ENCODE data around the gene SLC43A2.
"Not testable (repeated sequence)": the region's sequence is repeated elsewhere in the genome, so short reads cannot be mapped to it uniquely, and the experiment has no call there.

Gene SLC43A2

DNA sequence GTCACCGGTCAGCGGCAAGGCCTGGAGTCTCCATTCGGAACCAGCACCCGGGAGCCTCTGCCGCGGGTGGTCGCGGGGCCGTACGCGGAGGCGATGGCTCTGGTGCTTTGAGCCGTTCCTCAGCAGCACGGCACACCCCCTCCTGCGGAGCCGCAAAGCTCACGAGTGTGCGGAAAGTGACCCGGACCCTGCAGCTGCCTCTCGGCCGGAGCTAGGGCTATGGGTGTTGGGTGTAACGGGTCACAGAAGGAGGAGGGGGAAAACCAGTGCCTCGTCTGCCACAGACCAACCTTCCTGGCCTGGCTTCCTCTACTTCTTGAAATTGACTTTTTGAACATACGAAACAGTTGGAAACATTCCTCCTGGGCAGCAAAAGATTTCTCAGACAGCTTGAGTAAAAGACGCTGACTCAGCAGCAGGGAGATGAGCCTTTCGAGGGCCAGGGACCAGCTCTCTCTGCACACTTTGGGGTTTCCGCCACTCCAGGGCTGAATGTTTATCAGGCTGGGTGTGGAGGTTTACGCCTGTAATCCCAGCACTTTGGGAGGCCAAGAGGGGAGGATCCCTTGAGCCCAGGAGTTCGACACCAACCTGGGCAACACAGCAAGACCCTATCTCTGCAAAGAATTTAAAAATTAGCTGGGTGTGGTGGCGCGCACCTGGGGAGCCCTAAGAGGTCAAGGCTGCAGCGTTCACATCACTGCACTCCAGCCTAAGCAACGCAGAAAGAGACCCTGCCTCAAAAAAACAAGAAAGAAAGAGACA lies 39.6 kb downstream of the SLC43A2 start:
- no peak for FAIRE-seq

DNA sequence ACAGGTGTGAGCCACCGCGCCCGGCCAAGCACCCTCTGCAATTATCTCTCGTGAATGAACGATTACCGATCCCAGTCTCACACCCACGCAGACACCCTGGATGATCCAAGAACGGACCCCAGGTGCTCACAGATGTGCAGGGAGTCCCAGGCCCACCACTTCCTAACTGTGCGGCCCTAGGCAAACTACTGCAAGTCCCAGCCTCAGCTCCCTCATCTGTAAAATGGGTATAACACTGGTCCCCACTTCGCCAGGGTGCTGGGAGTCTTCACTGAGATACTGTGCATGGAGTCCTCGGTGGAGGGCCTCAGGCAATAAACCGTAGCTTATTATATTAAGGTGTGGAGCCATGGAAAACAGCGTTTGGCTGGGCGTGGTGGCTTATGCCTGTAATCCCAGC lies 44.5 kb downstream of the SLC43A2 start:
- no peak for FAIRE-seq

DNA sequence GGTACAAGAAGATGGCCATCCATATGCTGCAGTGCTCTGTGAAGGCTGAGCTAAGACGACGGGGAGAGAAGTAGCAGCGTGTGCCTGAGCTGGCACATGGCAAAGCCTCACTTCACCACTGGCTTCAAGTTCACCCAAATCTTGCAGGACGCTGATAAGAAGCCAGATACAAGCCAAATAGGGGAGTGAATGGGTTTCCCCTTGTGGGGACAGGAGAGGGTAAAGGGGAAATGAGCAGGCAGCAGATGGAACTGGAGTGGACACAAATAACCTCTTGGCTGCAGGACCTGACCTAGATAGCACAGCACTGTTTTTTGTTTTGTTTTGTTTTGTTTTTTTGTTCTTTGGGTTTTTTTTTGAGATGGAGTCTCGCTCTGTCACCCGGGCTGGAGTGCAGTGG lies 45.1 kb downstream of the SLC43A2 start:
- no peak for FAIRE-seq

DNA sequence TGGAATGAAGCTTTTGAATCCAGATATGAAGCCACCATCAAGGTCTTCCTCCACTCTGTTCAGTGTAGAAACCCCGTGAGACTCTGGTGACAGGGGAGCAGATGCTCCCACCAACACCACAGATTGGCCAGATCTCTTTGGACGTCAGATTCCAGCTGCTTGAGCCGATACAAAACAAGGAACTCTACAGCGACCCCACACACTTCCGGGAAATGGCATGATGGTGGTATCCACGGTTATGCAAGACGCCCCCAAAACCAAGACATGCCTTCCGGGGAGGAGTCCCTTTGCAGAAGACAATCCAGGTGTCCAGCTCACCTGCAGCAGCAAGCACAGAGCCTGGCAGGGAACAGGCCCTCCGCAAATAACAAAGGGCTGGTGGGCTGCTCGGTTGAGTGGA lies 46.3 kb downstream of the SLC43A2 start:
- no peak for FAIRE-seq

DNA sequence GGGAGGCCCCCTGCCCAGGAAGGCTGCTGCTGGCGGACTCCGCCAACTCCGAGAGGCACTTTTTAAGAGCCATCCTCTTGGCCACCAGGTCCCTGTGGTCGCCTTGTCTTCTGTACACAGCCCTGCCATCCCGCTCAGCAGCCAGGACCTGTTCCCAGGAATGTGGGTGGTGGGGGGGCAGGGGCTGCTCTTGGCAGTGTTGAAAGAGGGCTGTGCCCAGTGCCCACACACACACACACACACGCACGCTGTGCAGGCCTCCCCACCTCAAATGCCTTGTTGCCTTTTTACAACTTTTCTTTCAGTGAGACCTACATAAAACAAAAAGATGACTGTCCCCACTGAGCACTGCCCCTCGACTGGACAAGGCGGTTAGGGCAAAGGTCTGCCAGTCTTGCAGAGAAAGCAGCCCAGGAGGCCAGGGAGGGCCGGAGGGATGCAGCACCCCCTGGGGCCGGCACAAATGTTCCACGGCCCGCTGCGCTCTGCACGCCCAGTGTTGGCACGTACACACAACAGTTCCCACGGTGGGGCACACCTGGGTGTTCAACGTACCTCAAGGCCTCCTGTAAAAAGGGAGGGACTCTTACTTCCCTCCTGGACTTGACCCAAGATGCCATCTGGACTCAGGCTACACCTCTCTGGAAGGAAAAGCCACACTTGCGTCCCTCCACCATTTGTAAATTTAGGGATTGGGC lies 47.5 kb downstream of the SLC43A2 start:
- FAIRE-seq, result no peak

DNA sequence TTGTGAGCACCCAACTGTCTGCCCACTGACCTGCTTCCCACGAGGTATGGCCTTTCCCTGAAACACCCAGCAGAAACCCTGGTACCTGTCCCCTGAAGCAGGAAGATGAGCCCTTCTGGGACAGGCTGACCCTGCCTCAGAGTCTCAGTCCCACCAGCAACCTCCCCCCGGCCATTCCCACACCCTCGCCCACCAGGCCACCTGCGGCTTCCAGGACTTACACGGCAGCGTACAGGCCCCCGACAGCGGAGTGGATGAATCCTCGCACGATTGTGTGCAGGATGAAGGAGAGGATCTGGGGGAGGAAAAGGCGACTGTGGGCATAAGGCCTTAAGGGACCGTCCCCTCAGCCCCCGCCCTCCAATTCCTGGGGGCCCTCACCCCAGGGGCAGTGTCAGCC lies 50.6 kb downstream of the SLC43A2 start:
- no peak for FAIRE-seq

DNA sequence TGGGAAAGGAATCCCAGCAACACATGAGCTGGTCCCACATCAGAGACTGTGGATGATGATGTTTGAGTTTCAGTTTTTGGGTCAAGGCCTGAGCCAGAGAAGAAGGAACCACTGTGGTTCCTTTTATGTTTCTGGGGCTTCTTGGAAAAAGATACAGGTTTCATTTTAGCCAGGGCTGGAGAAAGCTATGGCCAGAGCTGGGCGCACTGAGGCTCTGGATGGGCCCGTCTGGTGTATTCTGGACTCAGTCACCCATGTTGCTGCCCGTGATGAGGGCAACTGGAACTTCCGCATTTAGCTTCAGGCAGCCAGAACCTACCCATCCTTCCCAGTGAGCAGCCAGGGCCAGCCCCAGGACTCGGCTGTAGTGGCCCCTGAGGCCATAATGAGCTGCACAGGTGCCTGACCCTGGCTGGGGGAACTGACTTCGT lies 51.0 kb downstream of the SLC43A2 start:
- FAIRE-seq, result no peak

DNA sequence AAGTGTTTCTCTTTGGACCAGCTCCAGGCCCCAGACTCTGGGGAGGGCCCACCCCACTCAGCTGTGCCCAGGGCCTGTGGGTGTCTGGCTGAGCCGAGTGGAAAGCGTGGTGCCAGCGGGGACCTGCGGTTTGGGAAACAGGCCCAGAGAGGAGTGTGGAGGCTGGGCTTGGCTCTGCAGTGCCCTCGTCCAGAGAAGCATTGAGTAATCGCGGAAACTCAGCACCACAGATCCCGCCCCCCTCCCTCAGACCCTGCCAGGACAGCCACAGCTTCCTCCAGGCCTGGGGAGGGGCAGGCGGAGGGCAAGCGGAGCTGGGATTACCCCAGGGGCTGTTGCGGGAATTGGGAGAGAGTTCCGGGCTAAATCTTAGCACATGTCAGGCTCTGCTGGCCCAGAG lies 51.5 kb downstream of the SLC43A2 start:
- FAIRE-seq, result no peak

DNA sequence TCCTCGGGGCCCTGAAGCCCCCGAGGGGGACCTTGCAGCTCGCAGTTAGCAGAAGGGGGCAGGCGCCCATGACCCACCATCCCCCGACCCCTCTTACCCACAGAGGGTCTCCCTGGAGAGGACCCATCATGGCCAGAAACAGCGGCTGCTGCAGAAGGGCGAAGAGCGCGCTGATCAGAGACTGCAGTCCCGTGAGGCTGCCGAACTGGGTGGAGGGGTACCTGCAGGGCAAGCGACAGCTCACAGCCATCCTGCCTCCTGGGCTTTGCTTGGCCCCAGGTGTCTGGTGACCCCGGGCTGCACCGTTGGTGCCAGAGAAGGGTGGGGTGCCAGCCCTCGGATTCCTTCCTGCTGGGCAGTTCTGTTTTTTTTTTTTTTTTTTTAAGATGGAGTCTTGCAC lies 52.1 kb downstream of the SLC43A2 start:
- no peak for FAIRE-seq

DNA sequence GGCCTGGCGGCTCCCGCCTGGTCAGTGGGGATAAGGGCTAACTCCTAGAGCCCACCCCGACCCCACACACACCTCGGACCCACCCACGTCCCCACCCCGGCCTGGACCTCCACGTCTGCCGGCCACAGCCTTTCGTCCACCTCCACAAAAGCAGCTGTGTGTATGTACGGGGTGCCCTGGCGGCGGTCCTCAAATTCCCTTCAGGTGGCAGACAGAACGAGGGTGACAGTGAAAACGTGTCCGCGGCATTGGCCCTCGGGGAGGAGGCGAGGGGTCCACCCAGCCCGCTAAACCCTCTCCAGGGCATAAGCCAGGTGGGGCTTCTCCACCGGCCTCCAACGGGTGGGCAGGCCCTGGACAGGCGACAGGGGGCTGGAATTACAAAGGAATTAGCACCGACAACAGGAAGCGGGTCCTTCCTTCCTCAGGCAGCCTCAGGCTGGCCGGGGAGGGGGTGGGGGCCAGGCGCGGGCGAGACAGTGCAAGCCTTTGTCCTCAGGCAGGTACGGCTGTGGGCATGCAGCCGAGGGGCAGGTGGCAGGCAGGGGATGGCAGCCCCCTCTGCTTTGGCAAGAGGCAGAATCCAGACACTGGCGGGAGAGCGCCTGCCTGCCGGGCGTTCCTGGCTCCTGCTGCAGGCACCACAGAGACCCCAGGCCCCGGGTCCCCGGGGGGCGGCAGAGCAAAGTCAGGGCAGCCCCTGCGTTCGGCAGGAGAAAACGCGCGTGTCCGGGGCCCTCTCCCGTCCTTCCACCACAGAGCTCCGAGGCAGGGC lies 53.8 kb downstream of the SLC43A2 start:
- no peak for FAIRE-seq

DNA sequence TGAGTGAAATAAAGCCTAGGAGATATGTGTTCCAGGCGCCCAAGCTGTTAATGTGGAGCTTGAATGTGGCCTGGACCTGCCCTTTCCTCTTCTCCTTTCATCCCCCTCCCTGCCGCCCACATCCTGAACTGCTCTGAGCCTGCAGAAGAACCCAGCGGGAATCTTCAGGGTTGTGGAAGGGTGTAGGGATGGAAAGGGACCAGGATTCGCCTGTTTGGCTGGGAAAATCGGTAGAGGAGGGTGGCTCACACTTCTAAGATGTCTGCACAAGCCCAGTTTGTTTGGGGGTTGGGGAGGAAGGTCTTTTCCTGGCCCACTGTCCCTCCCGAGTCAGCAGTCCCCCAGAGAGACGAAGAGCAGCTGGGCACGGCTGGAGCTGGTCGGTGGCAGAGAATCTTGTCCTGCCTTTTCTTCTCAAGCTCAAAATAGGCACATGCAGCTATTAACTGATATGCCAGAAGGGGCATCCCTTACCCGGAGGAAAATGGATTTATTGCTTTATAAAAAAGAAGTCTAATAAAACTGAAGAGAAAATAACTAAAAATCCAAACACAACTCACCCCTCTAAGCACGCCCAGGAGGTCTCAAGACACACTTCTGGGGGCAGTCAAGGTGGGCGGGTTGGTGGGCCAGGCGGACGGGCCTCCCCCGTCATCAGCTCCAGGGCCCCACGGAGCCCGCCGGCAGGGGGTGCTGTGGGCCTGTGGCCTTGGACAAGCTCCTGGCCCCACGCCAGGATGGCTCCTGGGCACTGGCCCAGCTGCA lies 54.5 kb downstream of the SLC43A2 start:
- no peak for FAIRE-seq

DNA sequence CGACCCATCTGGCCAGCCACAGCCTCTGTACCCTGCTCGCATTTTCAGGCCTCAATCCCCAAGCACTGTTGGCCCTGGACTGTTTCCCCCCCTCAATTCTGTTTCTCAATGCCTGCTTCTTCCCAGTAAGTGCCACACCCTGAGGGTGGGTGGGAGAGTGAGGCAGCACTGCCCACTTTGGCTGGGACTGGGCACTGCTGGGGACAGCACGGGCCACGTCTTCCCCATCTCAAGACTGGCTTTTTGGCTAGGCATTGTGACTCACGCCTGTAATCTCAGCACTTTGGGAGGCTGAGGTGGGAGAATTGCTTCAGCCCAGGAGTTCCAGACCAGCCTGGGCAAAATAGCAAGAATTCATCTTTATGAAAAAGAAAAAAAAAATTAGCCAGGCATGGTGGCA lies 56.0 kb downstream of the SLC43A2 start:
- not testable (repeated sequence) for FAIRE-seq

DNA sequence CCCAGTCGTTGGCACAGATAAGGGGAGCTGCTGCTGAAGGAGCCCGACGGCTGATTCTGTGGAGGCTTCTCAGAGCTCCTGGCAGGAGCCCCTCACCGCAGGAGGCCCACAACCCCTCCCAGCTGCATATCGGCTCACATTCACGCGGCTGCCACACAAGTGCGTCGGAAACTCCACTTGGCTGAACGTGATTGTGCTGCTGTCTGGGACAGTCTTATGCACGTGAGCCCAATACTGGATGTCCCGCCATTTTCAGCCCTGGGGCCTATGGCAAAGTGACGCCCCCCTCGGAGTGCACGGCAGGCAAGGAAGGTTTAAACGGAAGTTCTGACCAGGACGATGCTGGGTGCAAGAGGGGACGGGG lies 57.3 kb downstream of the SLC43A2 start:
- FAIRE-seq, result no peak

DNA sequence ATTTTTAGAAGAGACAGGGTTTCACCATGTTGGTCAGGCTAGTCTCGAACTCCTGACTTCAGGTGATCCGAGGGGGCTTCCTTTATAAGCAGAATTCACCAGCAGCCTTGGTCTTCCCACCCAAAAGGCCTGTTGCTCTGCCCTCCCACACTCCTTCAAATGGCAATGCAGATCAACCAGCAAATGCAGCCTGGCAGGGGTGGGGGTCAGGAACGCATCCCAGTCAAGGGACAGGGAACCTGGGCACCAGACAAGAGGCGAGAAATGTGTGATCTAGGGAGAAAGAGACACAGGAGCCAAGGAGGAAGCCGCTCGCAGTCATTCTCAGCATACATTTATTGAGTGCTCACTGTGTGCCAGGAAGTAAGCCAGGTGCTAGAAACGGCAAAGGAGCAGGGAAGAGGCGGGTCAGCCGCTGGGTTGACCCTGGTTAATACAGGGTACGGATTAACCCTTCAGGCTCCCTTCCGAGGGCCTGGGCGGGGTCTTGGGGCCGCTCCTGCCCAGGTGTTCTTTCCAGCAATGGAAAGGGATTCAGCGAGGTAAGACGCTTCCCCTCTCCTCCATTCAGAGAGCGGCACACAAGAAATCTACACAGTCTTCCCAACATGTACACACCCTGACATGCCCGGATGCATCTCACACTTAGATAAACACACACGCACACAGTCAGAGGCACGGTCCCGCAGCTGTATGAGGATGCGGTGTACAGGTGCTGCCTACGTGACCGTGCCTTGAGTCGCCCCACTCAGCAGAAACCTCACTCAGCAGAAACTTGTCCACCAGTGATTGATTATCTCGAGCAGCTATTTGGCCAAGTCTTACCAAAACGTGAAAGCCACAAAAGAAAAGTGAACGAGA lies 59.5 kb downstream of the SLC43A2 start:
- FAIRE-seq, result no peak

DNA sequence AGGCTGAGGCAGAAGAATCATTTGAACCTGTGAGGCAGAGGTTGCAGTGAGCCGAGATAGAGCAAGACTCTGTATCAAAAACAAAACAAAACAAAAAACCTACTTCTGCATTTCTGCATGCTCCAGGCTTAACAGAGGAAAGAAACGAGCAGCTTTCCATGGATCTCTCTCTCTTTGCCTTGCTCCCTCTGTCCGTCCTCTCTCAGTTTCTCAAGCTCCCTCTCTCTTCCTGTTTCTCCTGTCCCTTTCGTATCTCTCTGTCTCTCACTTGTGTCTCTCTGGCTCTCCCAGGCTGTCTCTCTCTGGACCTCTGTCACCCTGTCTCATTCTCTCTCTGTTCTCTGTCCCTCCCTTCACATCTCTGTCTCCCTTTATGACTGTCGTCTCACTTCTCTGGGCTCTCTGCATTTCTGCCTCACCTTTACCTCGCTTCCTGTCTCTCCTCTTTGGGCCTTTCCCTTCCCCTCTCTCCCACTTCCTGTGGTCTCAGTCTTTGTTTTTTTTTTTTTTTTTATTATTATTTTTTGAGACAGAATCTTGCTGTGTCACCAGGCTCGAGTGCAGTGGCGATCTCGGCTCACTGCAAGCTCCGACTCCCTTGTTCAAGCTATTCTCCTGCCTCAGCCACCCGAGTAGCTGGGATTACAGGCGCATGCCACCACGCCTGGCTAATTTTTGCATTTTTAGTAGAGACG lies 62.0 kb downstream of the SLC43A2 start:
- FAIRE-seq, result no peak

DNA sequence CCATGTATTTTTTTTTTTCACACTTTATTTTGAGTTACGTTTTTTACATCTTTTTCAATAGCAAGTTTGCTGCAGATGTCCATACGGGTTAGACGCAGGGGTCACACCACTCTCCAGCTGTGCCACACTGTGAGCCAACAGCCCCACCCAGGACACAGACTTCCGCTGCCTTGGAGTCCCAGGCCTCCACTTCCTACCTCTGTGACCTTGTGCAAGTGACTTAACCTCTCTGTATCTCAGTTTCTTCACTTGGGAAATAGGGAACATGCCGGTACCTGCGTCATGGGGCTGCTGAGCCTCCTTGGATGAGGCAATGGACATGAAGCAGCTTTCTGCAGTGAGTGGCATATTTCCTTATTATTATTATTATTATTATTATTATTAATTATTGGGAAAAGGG lies 62.8 kb downstream of the SLC43A2 start:
- FAIRE-seq, result no peak

DNA sequence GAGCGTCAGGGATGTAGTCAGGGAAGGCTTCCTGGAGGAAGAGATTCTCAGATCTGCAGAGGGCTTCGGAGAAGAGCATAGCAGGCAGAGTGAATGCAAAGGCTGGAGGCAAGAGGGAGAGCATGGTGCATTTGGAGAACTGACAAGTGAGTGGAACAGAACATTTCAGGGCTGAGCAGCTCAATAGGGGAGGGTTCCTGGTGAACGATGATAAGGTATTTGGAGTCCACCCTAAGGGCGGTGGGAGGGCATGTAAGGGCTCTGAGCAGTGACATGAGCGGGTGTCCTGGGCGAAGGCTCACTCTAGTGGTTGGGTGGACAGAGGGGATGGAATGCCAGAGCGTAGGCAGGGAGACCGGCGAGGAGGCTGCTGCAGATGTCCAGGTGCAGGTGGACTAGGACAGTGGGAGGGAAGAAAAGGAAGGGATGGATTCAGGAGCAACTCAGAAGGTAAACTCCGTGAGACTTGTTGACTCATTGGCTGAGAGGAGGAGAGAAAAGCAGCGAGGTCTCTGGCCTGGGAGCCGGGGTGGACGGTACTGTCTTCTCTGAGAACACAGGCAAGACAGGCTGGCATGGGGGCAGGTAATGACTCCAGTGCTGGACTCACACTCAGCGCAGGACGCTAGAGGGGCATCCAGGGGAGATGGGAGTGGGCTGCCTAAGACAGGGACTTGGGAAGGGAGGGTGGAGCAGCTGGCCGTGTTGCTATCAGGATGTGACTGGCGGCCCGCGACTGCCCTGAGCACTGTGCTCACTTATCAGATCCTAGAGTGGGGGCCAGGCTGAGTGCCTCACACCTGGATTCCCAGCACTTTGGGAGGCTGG lies 64.6 kb downstream of the SLC43A2 start:
- FAIRE-seq, result no peak

DNA sequence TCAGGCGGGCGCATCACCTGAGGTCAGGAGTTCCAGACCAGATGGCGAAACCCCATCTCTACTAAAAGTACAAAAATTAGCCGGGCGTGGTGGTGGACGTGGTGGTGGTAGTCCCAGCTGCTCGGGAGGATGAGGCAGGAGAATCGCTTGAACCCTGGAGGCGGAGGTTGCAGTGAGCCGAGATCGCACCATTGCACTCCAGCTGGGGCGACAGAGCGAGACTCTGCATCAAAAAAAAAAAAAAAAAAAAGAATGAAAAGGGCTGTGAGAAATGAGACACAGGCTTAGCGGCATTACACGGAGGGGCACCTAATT lies 65.2 kb downstream of the SLC43A2 start:
- FAIRE-seq, result not testable (repeated sequence)

DNA sequence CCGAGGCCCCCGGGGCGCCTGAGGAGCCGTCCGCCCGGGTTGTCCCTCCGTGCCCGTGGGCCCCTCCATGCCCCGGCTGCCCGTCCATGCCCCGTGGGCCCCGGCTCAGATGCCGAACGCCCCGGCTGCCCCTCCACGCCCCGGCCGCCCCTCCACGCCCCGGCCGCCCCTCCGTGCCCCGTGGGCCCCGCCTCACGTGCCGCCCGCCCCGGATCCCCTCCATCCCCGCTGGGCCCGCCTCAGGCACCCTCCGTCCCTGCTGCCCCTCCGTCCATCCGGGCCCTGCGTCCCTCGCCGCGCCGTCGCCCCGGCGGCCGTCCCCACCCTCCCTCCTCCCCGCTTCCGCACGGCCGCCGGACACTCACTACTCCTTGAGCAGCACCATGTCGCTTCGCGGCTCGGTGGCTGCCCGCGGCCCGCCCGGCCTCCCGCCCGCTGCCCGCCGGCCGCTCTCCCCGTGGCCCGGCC lies 66.4 kb downstream of the SLC43A2 start:
- FAIRE-seq, result no peak

DNA sequence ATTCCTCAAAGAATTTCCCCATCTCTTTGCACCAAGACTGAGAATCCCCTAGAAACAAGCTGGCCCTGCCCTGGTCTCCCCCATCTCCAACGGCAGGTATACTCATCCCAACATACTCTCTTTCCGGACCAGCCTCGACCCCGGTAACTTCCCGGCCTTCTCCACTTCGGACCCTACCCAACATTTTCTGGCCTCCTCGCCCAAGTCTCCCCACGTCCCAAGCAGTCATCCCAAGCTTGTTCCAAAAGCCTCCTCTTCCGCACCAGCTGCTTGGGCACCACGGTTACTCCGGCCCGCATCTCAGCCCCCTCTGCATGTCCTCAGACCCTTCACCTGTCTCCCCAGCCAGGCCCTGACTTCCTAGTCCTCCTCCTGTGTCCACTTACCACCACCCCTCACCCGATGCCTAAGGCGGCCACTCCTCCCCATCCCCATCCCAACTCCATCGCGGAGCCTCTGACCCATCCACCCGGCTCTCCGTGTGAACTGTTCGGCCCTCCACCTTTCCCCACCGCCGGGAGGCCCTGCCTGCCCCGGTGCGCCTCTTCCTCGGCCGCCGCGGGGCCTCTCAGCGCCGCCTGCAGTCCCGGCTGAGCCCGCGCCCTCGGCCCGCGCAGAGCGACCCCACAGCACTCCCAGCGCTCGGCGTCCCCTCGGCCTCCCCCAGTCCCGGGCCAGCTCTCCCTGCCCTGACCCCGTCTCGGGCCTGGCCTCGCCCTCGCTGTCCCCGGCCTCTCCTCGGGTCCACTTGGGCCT lies 67.0 kb downstream of the SLC43A2 start:
- FAIRE-seq, result no peak
